ENCODE data around the gene PIP4K2C. TPM values are rescaled to one million over a fixed set of nuclear protein-coding genes. Genes with fewer than 3 reads are reported as not detected.

PIP4K2C gene
- total and polyA plus RNA-seq, 5 donors from 2014 or later = 24.6 to 38.6 (median 32.1) TPM

DNA sequence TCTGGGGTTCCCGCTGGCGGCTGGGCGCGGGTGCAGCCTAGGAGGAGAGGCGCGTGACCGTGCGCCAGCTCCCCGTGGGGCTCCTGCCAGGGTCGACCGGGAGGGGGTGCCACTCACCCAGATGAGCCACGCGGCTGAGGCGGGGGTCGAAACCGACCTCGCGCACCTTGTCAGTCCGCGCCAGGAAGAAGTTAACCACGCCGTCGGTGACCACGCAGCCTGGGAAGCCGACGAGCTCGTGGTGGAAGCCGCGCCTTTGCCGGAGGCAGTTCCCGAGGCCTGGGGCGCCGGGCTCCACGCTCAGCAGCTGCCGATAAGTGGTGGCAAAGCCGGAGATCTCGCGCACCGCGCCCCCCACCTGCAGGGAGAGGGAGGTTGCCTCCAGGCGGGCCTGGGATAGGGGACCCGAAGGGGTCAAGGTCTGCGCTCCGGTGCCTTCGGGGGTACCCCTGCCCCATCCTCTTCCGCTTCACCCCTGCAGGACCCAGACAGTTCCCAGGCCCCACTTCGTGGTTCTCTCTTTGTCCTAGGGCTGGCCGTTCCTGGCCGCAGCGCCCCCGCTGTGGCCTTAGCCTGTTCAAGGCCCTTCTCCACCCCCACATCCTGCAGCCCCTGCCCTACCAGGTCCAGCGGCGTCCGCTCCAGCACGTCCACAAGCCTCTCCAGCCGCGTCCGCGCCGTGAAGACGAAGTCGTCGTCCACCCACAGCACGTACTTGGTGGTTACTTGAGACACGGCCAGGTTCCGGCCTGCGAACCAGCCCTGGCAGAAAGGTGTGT is 36.7 kb downstream of the PIP4K2C start:
- Histone ChIP-seq H3K36me3 (ENCODE audit: control insufficient read depth, insufficient read depth, low read length) (no peaks in the 10 kb centered on the region), H3K4me3 (ENCODE audit: low read depth, low read length) (no peak overlapping the region), H3K4me1 (ENCODE audit: control insufficient read depth, insufficient read depth, low read length, poor library complexity, severe bottlenecking) (peaks cover 21% of the 10 kb centered on the region), H3K27ac (ENCODE audit: insufficient read depth, low read length, poor library complexity, severe bottlenecking) (no peak overlapping the region), H3K27me3 (ENCODE audit: control insufficient read depth, insufficient read depth, low read length) (peaks cover 55% of the 10 kb centered on the region), H3K9me3 (ENCODE audit: control insufficient read depth in 2 of 2, low read length in 2 of 2) (no peaks in the 10 kb centered on the region)
- H3K4me1 Mint-ChIP-seq = peaks cover 0 to 21% (median 7%) of the 10 kb centered on the region in 4 donors
- peak overlapping the region in 1 of 4 donors; percentile 19 for H3K4me3 Mint-ChIP-seq
- no peak overlapping the region for H3K27ac Mint-ChIP-seq
- no peaks in the 10 kb centered on the region for H3K36me3 Mint-ChIP-seq
- ATAC-seq (ENCODE audit: low read depth in 2 of 2) (peak in 1 of 2 donors; percentile 43), DNase-seq (no peak)
- peaks cover 0 to 6% (median 0%) of the 10 kb centered on the region in 7 donors for H3K9me3 Mint-ChIP-seq
- peaks cover 88% of the 10 kb centered on the region for H3K27me3 Mint-ChIP-seq

- Histone ChIP-seq H3K27me3 (ENCODE audit: control insufficient read depth, insufficient read depth, low read length) (peaks cover 50% of the 10 kb centered on the region), H3K4me1 (ENCODE audit: control insufficient read depth, insufficient read depth, low read length, poor library complexity, severe bottlenecking) (peaks cover 29% of the 10 kb centered on the region), H3K36me3 (ENCODE audit: control insufficient read depth, insufficient read depth, low read length) (no peaks in the 10 kb centered on the region), H3K4me3 (ENCODE audit: low read depth, low read length) (no peak overlapping the region), H3K9me3 (ENCODE audit: control insufficient read depth in 2 of 2, low read length in 2 of 2) (no peaks in the 10 kb centered on the region), H3K27ac (ENCODE audit: insufficient read depth, low read length, poor library complexity, severe bottlenecking) (no peak overlapping the region)
- ATAC-seq (ENCODE audit: low read depth in 2 of 2) (no peak), DNase-seq (no peak)
- Mint-ChIP-seq H3K27me3 (peaks cover 86% of the 10 kb centered on the region), H3K9me3 (peaks cover 0 to 6% (median 0%) of the 10 kb centered on the region in 7 donors), H3K36me3 (no peaks in the 10 kb centered on the region), H3K4me3 (peak overlapping the region in 1 of 4 donors; percentile 19), H3K4me1 (peaks cover 0 to 24% (median 10%) of the 10 kb centered on the region in 4 donors), H3K27ac (peak overlapping the region in 1 of 3 donors; percentile 12)
Observed at GRCh38 chr12:57628280-57629191, 37.5 kb downstream of the PIP4K2C start.

GRCh38 chr12:57629897-57630471 is 39.0 kb downstream of the PIP4K2C start:
- H3K4me1 ChIP-seq (ENCODE audit: control insufficient read depth, insufficient read depth, low read length, poor library complexity, severe bottlenecking) = peaks cover 29% of the 10 kb centered on the region
- peaks cover 47% of the 10 kb centered on the region for H3K27me3 ChIP-seq (ENCODE audit: control insufficient read depth, insufficient read depth, low read length)
- H3K9me3 ChIP-seq (ENCODE audit: control insufficient read depth in 2 of 2, low read length in 2 of 2) = no peaks in the 10 kb centered on the region
- no peaks in the 10 kb centered on the region for H3K36me3 ChIP-seq (ENCODE audit: control insufficient read depth, insufficient read depth, low read length)
- H3K4me3 Mint-ChIP-seq = no peak overlapping the region
- no peak overlapping the region for H3K27ac Mint-ChIP-seq
- H3K9me3 Mint-ChIP-seq = peaks cover 0 to 3% (median 0%) of the 10 kb centered on the region in 7 donors
- peaks cover 0 to 21% (median 10%) of the 10 kb centered on the region in 4 donors for H3K4me1 Mint-ChIP-seq
- DNase-seq (no peak), ATAC-seq (ENCODE audit: low read depth in 2 of 2) (no peak)
- peaks cover 81% of the 10 kb centered on the region for H3K27me3 Mint-ChIP-seq
- no peaks in the 10 kb centered on the region for H3K36me3 Mint-ChIP-seq
- H3K27ac ChIP-seq (ENCODE audit: insufficient read depth, low read length, poor library complexity, severe bottlenecking) = no peak overlapping the region
- no peak overlapping the region for H3K4me3 ChIP-seq (ENCODE audit: low read depth, low read length)

- Histone ChIP-seq H3K27me3 (ENCODE audit: control insufficient read depth, insufficient read depth, low read length) (peaks cover 44% of the 10 kb centered on the region), H3K4me1 (ENCODE audit: control insufficient read depth, insufficient read depth, low read length, poor library complexity, severe bottlenecking) (peaks cover 29% of the 10 kb centered on the region), H3K9me3 (ENCODE audit: control insufficient read depth in 2 of 2, low read length in 2 of 2) (no peaks in the 10 kb centered on the region), H3K27ac (ENCODE audit: insufficient read depth, low read length, poor library complexity, severe bottlenecking) (no peak overlapping the region), H3K4me3 (ENCODE audit: low read depth, low read length) (no peak overlapping the region), H3K36me3 (ENCODE audit: control insufficient read depth, insufficient read depth, low read length) (no peaks in the 10 kb centered on the region)
- Mint-ChIP-seq H3K4me1 (peaks cover 0 to 21% (median 10%) of the 10 kb centered on the region in 4 donors), H3K4me3 (peak overlapping the region in 2 of 4 donors; percentile 61 to 70), H3K27ac (no peak overlapping the region), H3K9me3 (peaks cover 0 to 3% (median 0%) of the 10 kb centered on the region in 7 donors), H3K36me3 (no peaks in the 10 kb centered on the region), H3K27me3 (peaks cover 77% of the 10 kb centered on the region)
- no peak for DNase-seq
- ATAC-seq (ENCODE audit: low read depth in 2 of 2) = no peak
Observed at GRCh38 chr12:57630891-57631433, 40.0 kb downstream of the PIP4K2C start.

- H3K4me3 ChIP-seq (ENCODE audit: low read depth, low read length) = no peak overlapping the region
- H3K9me3 ChIP-seq (ENCODE audit: control insufficient read depth in 2 of 2, low read length in 2 of 2) = no peaks in the 10 kb centered on the region
- H3K27me3 ChIP-seq (ENCODE audit: control insufficient read depth, insufficient read depth, low read length) = peaks cover 40% of the 10 kb centered on the region
- no peak overlapping the region for H3K27ac Mint-ChIP-seq
- no peaks in the 10 kb centered on the region for H3K36me3 ChIP-seq (ENCODE audit: control insufficient read depth, insufficient read depth, low read length)
- ATAC-seq (ENCODE audit: low read depth in 2 of 2) = no peak
- DNase-seq = no peak
- peaks cover 29% of the 10 kb centered on the region for H3K4me1 ChIP-seq (ENCODE audit: control insufficient read depth, insufficient read depth, low read length, poor library complexity, severe bottlenecking)
- no peak overlapping the region for H3K27ac ChIP-seq (ENCODE audit: insufficient read depth, low read length, poor library complexity, severe bottlenecking)
- peak overlapping the region in 2 of 4 donors; percentile 22 to 69 for H3K4me3 Mint-ChIP-seq
- peaks cover 71% of the 10 kb centered on the region for H3K27me3 Mint-ChIP-seq
- no peaks in the 10 kb centered on the region for H3K36me3 Mint-ChIP-seq
- H3K9me3 Mint-ChIP-seq = peaks cover 0 to 3% (median 0%) of the 10 kb centered on the region in 7 donors
- peaks cover 0 to 20% (median 10%) of the 10 kb centered on the region in 4 donors for H3K4me1 Mint-ChIP-seq
Observed at GRCh38 chr12:57631566-57632072, 40.6 kb downstream of the PIP4K2C start.

DNA sequence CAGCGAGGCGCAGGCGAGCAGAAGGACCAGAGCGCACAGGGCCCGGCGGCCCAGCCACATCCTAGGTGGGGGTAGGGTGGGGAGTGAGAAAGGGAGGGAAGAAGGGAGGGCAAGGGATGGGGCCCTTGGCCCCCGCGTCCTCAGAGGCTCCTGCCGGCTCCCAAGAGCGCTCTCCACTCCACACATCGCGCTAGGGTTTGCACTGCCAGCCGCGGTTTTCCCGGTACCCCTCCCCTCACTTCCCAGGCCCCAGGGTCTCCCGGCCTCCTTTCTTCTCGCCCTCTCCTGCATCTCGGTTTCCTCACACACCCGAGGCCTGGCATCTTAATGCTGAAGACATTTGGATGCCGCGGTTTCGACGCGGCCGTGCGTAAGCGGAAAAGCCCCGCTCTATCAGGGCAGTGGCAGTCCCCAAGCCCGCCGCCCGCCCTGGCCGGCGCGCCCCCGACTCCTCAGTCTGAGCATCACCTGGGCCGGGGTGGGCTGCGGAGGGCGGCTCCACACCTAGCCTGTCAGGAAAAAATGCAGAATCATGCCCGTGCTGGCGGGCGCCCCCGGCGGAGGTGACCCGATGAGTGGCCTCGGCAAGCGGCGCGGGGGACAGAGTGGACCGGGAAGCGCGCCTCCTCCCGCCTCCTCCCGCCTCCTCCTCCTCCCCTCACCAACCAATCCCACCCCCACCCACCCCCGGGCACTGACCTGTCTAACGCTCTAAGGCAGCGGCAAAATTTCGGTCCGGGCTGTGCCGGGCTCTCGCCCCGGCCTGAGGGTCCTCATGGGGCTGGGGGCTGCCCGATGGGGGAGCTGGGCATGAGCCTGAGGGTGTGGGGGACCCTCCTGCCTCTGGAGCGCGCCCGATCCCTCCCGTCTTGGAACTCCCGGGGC is 41.3 kb downstream of the PIP4K2C start:
- Mint-ChIP-seq H3K27me3 (peaks cover 66% of the 10 kb centered on the region), H3K4me3 (peak overlapping the region in 3 of 4 donors; percentile 1 to 69 (median 59)), H3K27ac (peak overlapping the region in 1 of 3 donors; percentile 69), H3K4me1 (peaks cover 0 to 16% (median 7%) of the 10 kb centered on the region in 4 donors), H3K36me3 (no peaks in the 10 kb centered on the region), H3K9me3 (peaks cover 0 to 3% (median 0%) of the 10 kb centered on the region in 7 donors)
- no peak overlapping the region for H3K27ac ChIP-seq (ENCODE audit: insufficient read depth, low read length, poor library complexity, severe bottlenecking)
- H3K36me3 ChIP-seq (ENCODE audit: control insufficient read depth, insufficient read depth, low read length) = no peaks in the 10 kb centered on the region
- ATAC-seq (ENCODE audit: low read depth in 2 of 2) (peak in 1 of 2 donors; percentile 14), DNase-seq (no peak)
- H3K9me3 ChIP-seq (ENCODE audit: control insufficient read depth in 2 of 2, low read length in 2 of 2) = no peaks in the 10 kb centered on the region
- no peak overlapping the region for H3K4me3 ChIP-seq (ENCODE audit: low read depth, low read length)
- peaks cover 29% of the 10 kb centered on the region for H3K4me1 ChIP-seq (ENCODE audit: control insufficient read depth, insufficient read depth, low read length, poor library complexity, severe bottlenecking)
- peaks cover 35% of the 10 kb centered on the region for H3K27me3 ChIP-seq (ENCODE audit: control insufficient read depth, insufficient read depth, low read length)

All from CD4-positive, CD25-positive, alpha-beta regulatory T cell (primary cell).